Psoas muscle (tissue), 8 donors: ENCODE measurements around the gene HENMT1. TPM values are rescaled to one million over a fixed set of nuclear protein-coding genes. Genes with fewer than 3 reads are reported as not detected.

Experiments used
- ATAC-seq, 4 donors: fragments of 200-7000 bp; cut with Tn5 transposase; one replicate each; pipeline ENCODE4 v1.9.1; 2020; ENCODE audit warnings: moderate library complexity in 3 of 4, mild to moderate bottlenecking in 2 of 4
- DNase-seq, 2 donors: peaks; one replicate each; pipeline ENCODE4 v3.0.0-alpha.2; 2020
- H3K27ac ChIP-seq: fragments of 200-600 bp; one replicate; pipeline ENCODE4 v1.8.0; 2022
- H3K27me3 ChIP-seq, 3 donors: fragments of 200-600 bp in 1 of 3; one replicate each; pipeline versions ENCODE4 v1.6.1 to v1.8.0; 2013 to 2022; ENCODE audit warnings: low read length in 2 of 3, mild to moderate bottlenecking in 2 of 3, moderate library complexity in 1 of 3; ENCODE audit not compliant: insufficient read depth in 3 of 3
- H3K36me3 ChIP-seq, 2 donors: fragments of 200-600 bp in 1 of 2; one replicate each; pipeline versions ENCODE4 v1.6.1 to v1.8.0; 2013 to 2022; ENCODE audit warnings: low read depth in 1 of 2, mild to moderate bottlenecking in 1 of 2, moderate library complexity in 1 of 2; ENCODE audit not compliant: insufficient read depth in 1 of 2
- H3K4me1 ChIP-seq: fragments of 200-600 bp; one replicate; pipeline ENCODE4 v1.8.0; 2022
- H3K4me3 ChIP-seq: fragments of 200-600 bp; one replicate; pipeline ENCODE4 v1.8.0; 2022; ENCODE audit warnings: mild to moderate bottlenecking
- H3K9me3 ChIP-seq: fragments of 200-600 bp; one replicate; pipeline ENCODE4 v1.8.0; 2022
- CTCF ChIP-seq: fragments of 200-600 bp; IDR thresholded peaks from one replicate; pipeline ENCODE4 v1.8.0; 2022; ENCODE audit warnings: antibody characterized with exemption
- WGBS, 3 donors: extraction: QIAGEN DNeasy Blood & Tissue Kit; methylation state at CpG; one replicate each; pipeline versions ENCODE4 v1.1.6 to v1.1.7; 2013; 5-methylcytosine and 5-hydroxymethylcytosine counted together
- intact Hi-C, 2 donors: fragments of 100-400 bp; cut with DNase I; formaldehyde crosslinking; loops; one replicate each; pipeline versions ENCODE4 v1.11.0 to v1.14.2; 2022
- polyA plus RNA-seq, 3 donors: library from polyadenylated mRNA; stranded (reverse); fragments of 200-250 nt; gene quantifications; one replicate each; pipeline ENCODE4 v1.2.3, GENCODE V29; 2013
- total RNA-seq, 4 donors: library from RNA; stranded (reverse); fragmentation: NEBNext Ultra II Directional in 2 of 4; extraction: Animal tissue kit (Norgen Biotek cat#: 25700) in 2 of 4; gene quantifications; one replicate each; pipeline versions ENCODE4 v1.2.1 to v1.2.4, GENCODE V29; 2021 to 2023
- donor health status: healthy with polysubstance abuse.
- donor health status: DM: no; HTN: no; CAD: no; lungs with moderate emphysema.
- donor health status: Bipolar disorder and iron deficiency.
- donor health status: healthy.
- donor health status: DM: yes; HTN: yes; CAD: no.
- donor health status: DM: no; HTN: no; CAD: no.
- donor health status: DM: no; HTN: no; CAD: no.
- donor health status: DM: yes; HTN: yes; CAD: no.

HENMT1 gene
- total and polyA plus RNA-seq, 7 donors: 1.2 to 4.1 (median 1.7) TPM

GRCh38 chr1:108617724-108618056 is 43.2 kb downstream of the HENMT1 start:
- H3K9me3 ChIP-seq: no peaks in the 10 kb centered on the region
- no peak overlapping the region for H3K4me3 ChIP-seq
- intact Hi-C loops: no loop called here
- peaks cover 2 to 5% of the 10 kb centered on the region in 2 donors for H3K36me3 ChIP-seq
- 94 to 95% (median 95%) methylated on average over 2 of the region's 2 CpGs for WGBS, 3 donors
- DNase-seq (no peak), ATAC-seq (no peak)
- H3K27ac ChIP-seq: no peak overlapping the region
- no peaks in the 10 kb centered on the region for H3K4me1 ChIP-seq
- no peak for TF ChIP-seq CTCF
- no peaks in the 10 kb centered on the region for H3K27me3 ChIP-seq

- 91 to 93% (median 92%) methylated on average over 8 of the region's 8 CpGs for WGBS, 3 donors
- H3K9me3 ChIP-seq: no peaks in the 10 kb centered on the region
- no peak for ATAC-seq
- H3K4me1 ChIP-seq: no peaks in the 10 kb centered on the region
- H3K4me3 ChIP-seq: no peak overlapping the region
- intact Hi-C loops: no loop called here
- H3K27me3 ChIP-seq: no peaks in the 10 kb centered on the region
- peaks cover 2 to 5% of the 10 kb centered on the region in 2 donors for H3K36me3 ChIP-seq
- H3K27ac ChIP-seq: no peak overlapping the region
- DNase-seq: no peak
- no peak for TF ChIP-seq CTCF
Observed at GRCh38 chr1:108617008-108617723, 43.7 kb downstream of the HENMT1 start.

- intact Hi-C loops: no loop called here
- TF ChIP-seq CTCF: no peak
Observed at GRCh38 chr1:108615544-108615943, 45.3 kb downstream of the HENMT1 start.

GRCh38 chr1:108612496-108612895 is 48.4 kb downstream of the HENMT1 start:
- Histone ChIP-seq H3K9me3 (no peaks in the 10 kb centered on the region), H3K36me3 (peaks cover 0 to 5% of the 10 kb centered on the region in 2 donors), H3K4me1 (no peaks in the 10 kb centered on the region), H3K27ac (no peak overlapping the region), H3K4me3 (no peak overlapping the region), H3K27me3 (no peaks in the 10 kb centered on the region)
- ATAC-seq (no peak), DNase-seq (no peak)
- intact Hi-C loops: loop anchor here in 1 of 2 donors (2.0 kb wide), 1 partner anchor 20 kb away; no protein-coding TSS in a partner anchor
- 86 to 95% (median 94%) methylated on average over 5 of the region's 5 CpGs for WGBS, 3 donors
- no peak for TF ChIP-seq CTCF

More at GRCh38 chr1:108615544-108615943, 45.3 kb downstream of the HENMT1 start:
- no peak overlapping the region for H3K27ac ChIP-seq
- whole genome bisulfite sequencing, 3 donors: 47 to 73% (median 48%) methylated on average over 2 of the region's 2 CpGs
- ATAC-seq (no peak), DNase-seq (no peak)
- no peaks in the 10 kb centered on the region for H3K4me1 ChIP-seq
- H3K9me3 ChIP-seq: no peaks in the 10 kb centered on the region
- H3K4me3 ChIP-seq: no peak overlapping the region
- no peaks in the 10 kb centered on the region for H3K27me3 ChIP-seq
- peaks cover 0 to 5% of the 10 kb centered on the region in 2 donors for H3K36me3 ChIP-seq

GRCh38 chr1:108611984-108612383 is 48.9 kb downstream of the HENMT1 start:
- peaks cover 0 to 5% of the 10 kb centered on the region in 2 donors for H3K36me3 ChIP-seq
- 54 to 61% (median 59%) methylated on average over 4 of the region's 4 CpGs for WGBS, 3 donors
- intact Hi-C loops: loop anchor here in 1 of 2 donors (2.0 kb wide), 1 partner anchor 19 kb away; no protein-coding TSS in a partner anchor

More at GRCh38 chr1:108611984-108612383, 48.9 kb downstream of the HENMT1 start:
- no peaks in the 10 kb centered on the region for H3K9me3 ChIP-seq
- ATAC-seq: no peak
- no peak overlapping the region for H3K27ac ChIP-seq
- H3K4me1 ChIP-seq: no peaks in the 10 kb centered on the region
- no peak for DNase-seq
- H3K27me3 ChIP-seq: no peaks in the 10 kb centered on the region
- H3K4me3 ChIP-seq: no peak overlapping the region
- TF ChIP-seq CTCF: no peak
